ENCODE data around the gene SMTNL2. TPM values are rescaled to one million over a fixed set of nuclear protein-coding genes. Genes with fewer than 3 reads are reported as not detected.

The SMTNL2 gene
- total and polyA plus RNA-seq, 9 of the 15 experiments (the other 6 are each of a cell fraction or from before 2014, with no cell fraction given), result not detected

- TF ChIP-seq TCF15 (CRISPR knock-in tag; IDR thresholded peaks at IDR 0.05) (no peak), ZKSCAN8 (CRISPR knock-in tag; IDR thresholded peaks at IDR 0.05) (no peak), HSF4 (CRISPR knock-in tag; IDR thresholded peaks at IDR 0.05; ENCODE audit: borderline replicate concordance) (no peak), TSHZ1 (CRISPR knock-in tag; IDR thresholded peaks at IDR 0.05) (no peak), ZNF431 (CRISPR knock-in tag; IDR thresholded peaks at IDR 0.05) (no peak), TEAD1 (CRISPR knock-in tag; IDR thresholded peaks at IDR 0.05) (no peak), SNRNP70 (optimal IDR thresholded peaks at IDR 0.05; ENCODE audit: low read depth, low read length) (no peak), SMAD3 (CRISPR knock-in tag; conservative IDR thresholded peaks at IDR 0.05) (no peak), BRF2 (IDR thresholded peaks at IDR 0.05; ENCODE audit: borderline replicate concordance, insufficient read depth, insufficient read length) (no peak), TGIF2 (CRISPR knock-in tag; IDR thresholded peaks at IDR 0.05) (no peak), ARNT (IDR thresholded peaks at IDR 0.05) (no peak), POLR2AphosphoS2 (IDR thresholded peaks at IDR 0.05; ENCODE audit: low read length) (no peak)
Measured at GRCh38 chr17:4599505-4600281, 15.4 kb downstream of the SMTNL2 start (continued).
